SJCRH30 (cell line): Measurements from ENCODE around the gene ALKBH7. TPM values are rescaled to one million over a fixed set of nuclear protein-coding genes. Genes with fewer than 3 reads are reported as not detected.
A peak's percentile ranks its signal among the peaks of the same experiment; 100 is the strongest.

ENCODE experiments used
- DNase-seq, 2 experiments: peaks; one replicate each; pipeline ENCODE4 v3.0.0-alpha.2; 2015 to 2020
- H3K27ac ChIP-seq: fragments of 250-450 bp; sonication (Bioruptor Pico); 2 replicates; pipeline ENCODE4 v1.5.1; 2020; ENCODE audit warnings: mild to moderate bottlenecking, moderate library complexity
- H3K27me3 ChIP-seq: fragments of 250-450 bp; sonication (Bioruptor Pico); 2 replicates; pipeline ENCODE4 v1.5.1; 2020; ENCODE audit warnings: mild to moderate bottlenecking, moderate library complexity
- H3K36me3 ChIP-seq: fragments of 250-450 bp; sonication (Bioruptor Pico); 2 replicates; pipeline ENCODE4 v1.5.1; 2020; ENCODE audit warnings: mild to moderate bottlenecking, moderate library complexity
- H3K4me1 ChIP-seq: fragments of 250-450 bp; sonication (Bioruptor Pico); 2 replicates; pipeline ENCODE4 v1.5.1; 2020; ENCODE audit warnings: mild to moderate bottlenecking, moderate library complexity
- H3K4me3 ChIP-seq: fragments of 250-450 bp; sonication (Bioruptor Pico); 2 replicates; pipeline ENCODE4 v1.5.1; 2020; ENCODE audit warnings: mild to moderate bottlenecking, moderate library complexity
- H3K9me3 ChIP-seq: fragments of 250-450 bp; sonication (Bioruptor Pico); replicated peaks from 2 replicates; pipeline ENCODE4 v1.5.1; 2020; ENCODE audit warnings: mild to moderate bottlenecking, moderate library complexity
- total RNA-seq: library from RNA; depleted of rRNA; stranded (reverse); fragments of >200 nt; shearing (Covaris generic); gene quantifications from 2 replicates; pipeline ENCODE4 v1.2.3, GENCODE V29; 2014

The ALKBH7 gene
- total RNA-seq, 1 experiment from 2014 or later, result 24.6 TPM

- H3K4me3 ChIP-seq, result no peak overlapping the region
- no peak overlapping the region for H3K27ac ChIP-seq
- no peaks in the 10 kb centered on the region for H3K9me3 ChIP-seq
- no peaks in the 10 kb centered on the region for H3K4me1 ChIP-seq
- H3K27me3 ChIP-seq, result no peaks in the 10 kb centered on the region
- no peaks in the 10 kb centered on the region for H3K36me3 ChIP-seq
- DNase-seq, result peak in 1 of 2 experiments; percentile 26
These were observed 30.4 kb downstream of the ALKBH7 start for GRCh38 chr19:6402837-6403608.

GRCh38 chr19:6406401-6406800 is 33.8 kb downstream of the ALKBH7 start:
- DNase-seq, result no peak

GRCh38 chr19:6409346-6409745 is 36.8 kb downstream of the ALKBH7 start:
- Histone ChIP-seq H3K4me3 (no peak overlapping the region), H3K36me3 (peaks cover 7% of the 10 kb centered on the region), H3K27me3 (no peaks in the 10 kb centered on the region), H3K4me1 (no peaks in the 10 kb centered on the region), H3K9me3 (no peaks in the 10 kb centered on the region), H3K27ac (no peak overlapping the region)
- DNase-seq, result no peak

More at GRCh38 chr19:6406401-6406800, 33.8 kb downstream of the ALKBH7 start:
- no peaks in the 10 kb centered on the region for H3K27me3 ChIP-seq
- no peaks in the 10 kb centered on the region for H3K36me3 ChIP-seq
- H3K27ac ChIP-seq, result no peak overlapping the region
- no peak overlapping the region for H3K4me3 ChIP-seq
- H3K4me1 ChIP-seq, result no peaks in the 10 kb centered on the region
- no peaks in the 10 kb centered on the region for H3K9me3 ChIP-seq

GRCh38 chr19:6412061-6412446 is 39.5 kb downstream of the ALKBH7 start:
- Histone ChIP-seq H3K27ac (no peak overlapping the region), H3K4me3 (no peak overlapping the region), H3K27me3 (no peaks in the 10 kb centered on the region), H3K36me3 (peaks cover 29% of the 10 kb centered on the region), H3K9me3 (no peaks in the 10 kb centered on the region), H3K4me1 (no peaks in the 10 kb centered on the region)
- no peak for DNase-seq

GRCh38 chr19:6412447-6413091 is 40.0 kb downstream of the ALKBH7 start:
- peaks cover 34% of the 10 kb centered on the region for H3K36me3 ChIP-seq
- no peak overlapping the region for H3K4me3 ChIP-seq
- H3K27me3 ChIP-seq, result no peaks in the 10 kb centered on the region
- no peaks in the 10 kb centered on the region for H3K9me3 ChIP-seq
- H3K27ac ChIP-seq, result no peak overlapping the region
- peak in 1 of 2 experiments; percentile 42 for DNase-seq
- H3K4me1 ChIP-seq, result no peaks in the 10 kb centered on the region

- Histone ChIP-seq H3K27ac (no peak overlapping the region), H3K36me3 (peaks cover 41% of the 10 kb centered on the region), H3K9me3 (no peaks in the 10 kb centered on the region), H3K4me3 (no peak overlapping the region), H3K4me1 (no peaks in the 10 kb centered on the region), H3K27me3 (no peaks in the 10 kb centered on the region)
- no peak for DNase-seq
These were observed 40.7 kb downstream of the ALKBH7 start for GRCh38 chr19:6413291-6413690.

- Histone ChIP-seq H3K36me3 (peaks cover 48% of the 10 kb centered on the region), H3K4me3 (no peak overlapping the region), H3K4me1 (no peaks in the 10 kb centered on the region), H3K27ac (no peak overlapping the region), H3K9me3 (no peaks in the 10 kb centered on the region), H3K27me3 (no peaks in the 10 kb centered on the region)
- DNase-seq, result no peak
These were observed 41.4 kb downstream of the ALKBH7 start for GRCh38 chr19:6413721-6414643.

GRCh38 chr19:6414793-6415590 is 42.4 kb downstream of the ALKBH7 start:
- no peak for DNase-seq
- H3K4me1 ChIP-seq, result no peaks in the 10 kb centered on the region
- no peak overlapping the region for H3K4me3 ChIP-seq
- H3K9me3 ChIP-seq, result no peaks in the 10 kb centered on the region
- no peak overlapping the region for H3K27ac ChIP-seq
- H3K36me3 ChIP-seq, result peaks cover 58% of the 10 kb centered on the region
- H3K27me3 ChIP-seq, result no peaks in the 10 kb centered on the region

GRCh38 chr19:6415591-6416190 is 43.1 kb downstream of the ALKBH7 start:
- H3K27me3 ChIP-seq, result no peaks in the 10 kb centered on the region
- H3K36me3 ChIP-seq, result peaks cover 65% of the 10 kb centered on the region
- no peak overlapping the region for H3K27ac ChIP-seq
- H3K9me3 ChIP-seq, result no peaks in the 10 kb centered on the region
- no peaks in the 10 kb centered on the region for H3K4me1 ChIP-seq
- H3K4me3 ChIP-seq, result no peak overlapping the region
- no peak for DNase-seq

GRCh38 chr19:6416658-6417405 is 44.2 kb downstream of the ALKBH7 start:
- no peak overlapping the region for H3K4me3 ChIP-seq
- H3K27ac ChIP-seq, result no peak overlapping the region
- DNase-seq, result no peak
- peaks cover 75% of the 10 kb centered on the region for H3K36me3 ChIP-seq
- no peaks in the 10 kb centered on the region for H3K9me3 ChIP-seq
- H3K4me1 ChIP-seq, result no peaks in the 10 kb centered on the region
- H3K27me3 ChIP-seq, result no peaks in the 10 kb centered on the region

GRCh38 chr19:6417713-6418561 is 45.3 kb downstream of the ALKBH7 start:
- Histone ChIP-seq H3K27me3 (no peaks in the 10 kb centered on the region), H3K36me3 (peaks cover 81% of the 10 kb centered on the region), H3K4me1 (no peaks in the 10 kb centered on the region; the same call in 1 of the 2 replicates), H3K27ac (no peak overlapping the region), H3K9me3 (no peaks in the 10 kb centered on the region), H3K4me3 (no peak overlapping the region)
- DNase-seq, result no peak

GRCh38 chr19:6418562-6418932 is 46.0 kb downstream of the ALKBH7 start:
- Histone ChIP-seq H3K9me3 (no peaks in the 10 kb centered on the region), H3K4me3 (no peak overlapping the region), H3K27me3 (no peaks in the 10 kb centered on the region), H3K4me1 (no peaks in the 10 kb centered on the region; the same call in 1 of the 2 replicates), H3K27ac (no peak overlapping the region), H3K36me3 (peaks cover 81% of the 10 kb centered on the region)
- no peak for DNase-seq
